Testis (tissue), 3 donors: ENCODE measurements around the gene HTR3B. TPM values are rescaled to one million over a fixed set of nuclear protein-coding genes. Genes with fewer than 3 reads are reported as not detected.

ENCODE experiments used
- DNase-seq: peaks from one replicate; pipeline ENCODE4 v3.0.0-alpha.2; 2019
- H3K27ac ChIP-seq, 2 donors: fragments of 200-600 bp; sonication (generic); one replicate each; pipeline ENCODE4 v1.5.1; 2019
- H3K27me3 ChIP-seq: fragments of 200-600 bp; sonication (generic); one replicate; pipeline ENCODE4 v1.5.1; 2019
- H3K36me3 ChIP-seq: fragments of 200-600 bp; sonication (generic); one replicate; pipeline ENCODE4 v1.5.1; 2017; ENCODE audit warnings: low read depth; ENCODE audit errors: missing control alignments
- H3K4me1 ChIP-seq: fragments of 200-600 bp; sonication (generic); one replicate; pipeline ENCODE4 v1.5.1; 2019
- H3K4me3 ChIP-seq, 2 donors: fragments of 200-600 bp; sonication (generic); one replicate each; pipeline ENCODE4 v1.5.1; 2017 to 2019
- H3K9me3 ChIP-seq: fragments of 200-600 bp; sonication (generic); one replicate; pipeline ENCODE4 v1.5.1; 2017
- CTCF ChIP-seq, 3 experiments: fragments of 450-650 bp in 2 of 3; fragments of 200-600 bp in 1 of 3; sonication (generic) in 1 of 3; IDR thresholded peaks; one replicate each; pipeline ENCODE4 v1.5.1; 2016 to 2019; ENCODE audit warnings: antibody characterized with exemption in 3 of 3, mild to moderate bottlenecking in 2 of 3, moderate library complexity in 1 of 3
- POLR2A ChIP-seq: fragments of 450-650 bp; IDR thresholded peaks from one replicate; pipeline ENCODE4 v1.6.1; 2017; ENCODE audit warnings: antibody characterized with exemption, mild to moderate bottlenecking, moderate library complexity
- WGBS, 2 donors: methylation state at CpG; one replicate each; pipeline ENCODE4 v1.1.5; 2018; 5-methylcytosine and 5-hydroxymethylcytosine counted together
- intact Hi-C: fragments of 100-400 bp; cut with DNase I; formaldehyde crosslinking; loops from one replicate; pipeline ENCODE4 v1.15.1; 2023; ENCODE audit warnings: low total_unique reads
- polyA plus RNA-seq: library from polyadenylated mRNA; stranded (reverse); fragments of 350-450 nt; fragmentation: Illumina TruSeq; extraction: RNeasy Lipid Tissue Mini Kit (QIAGEN cat#74804); gene quantifications from one replicate; pipeline ENCODE4 v1.2.3, GENCODE V29; 2014; ENCODE audit warnings: low read depth, low replicate concordance; ENCODE audit not compliant: insufficient read depth
- small RNA-seq, 2 donors: library from RNA; depleted of rRNA; stranded (forward); fragments of <200 nt; gene quantifications; one replicate each; pipeline ENCODE3, GENCODE V24; 2016
- total RNA-seq, 2 donors: library from RNA; depleted of rRNA; stranded (reverse); fragments of >200 nt; gene quantifications; one replicate each; pipeline ENCODE4 v1.2.3, GENCODE V29; 2016

Gene HTR3B
- total and polyA plus RNA-seq, 3 donors from 2014 or later, result 1.1 to 2.9 (median 1.7) TPM

- Histone ChIP-seq H3K4me3 (no peak overlapping the region), H3K27ac (no peak overlapping the region), H3K4me1 (no peaks in the 10 kb centered on the region), H3K36me3 (no peaks in the 10 kb centered on the region), H3K9me3 (no peaks in the 10 kb centered on the region), H3K27me3 (no peaks in the 10 kb centered on the region)
- 19 to 28% methylated on average over 4 of the region's 4 CpGs for WGBS, 2 donors
- intact Hi-C loops, result no loop called here
- peak; percentile 47 for DNase-seq
- TF ChIP-seq CTCF (IDR thresholded peaks at IDR 0.05) (no peak), POLR2A (no peak)
Observed at GRCh38 chr11:113991170-113991569, 86.6 kb downstream of the HTR3B start.

- intact Hi-C loops, result no loop called here
- WGBS, 2 donors, result 56 to 58% methylated on average over 7 of the region's 7 CpGs
- Histone ChIP-seq H3K27me3 (no peaks in the 10 kb centered on the region), H3K27ac (no peak overlapping the region), H3K4me1 (no peaks in the 10 kb centered on the region), H3K36me3 (no peaks in the 10 kb centered on the region), H3K4me3 (no peak overlapping the region), H3K9me3 (no peaks in the 10 kb centered on the region)
- TF ChIP-seq CTCF (IDR thresholded peaks at IDR 0.05) (no peak), POLR2A (no peak)
- DNase-seq, result no peak
Observed at GRCh38 chr11:113991718-113992458, 87.3 kb downstream of the HTR3B start.

- Histone ChIP-seq H3K4me3 (no peak overlapping the region), H3K36me3 (no peaks in the 10 kb centered on the region), H3K9me3 (no peaks in the 10 kb centered on the region), H3K27me3 (no peaks in the 10 kb centered on the region), H3K27ac (no peak overlapping the region), H3K4me1 (no peaks in the 10 kb centered on the region)
- 29 to 39% methylated on average over 7 of the region's 7 CpGs for WGBS, 2 donors
- intact Hi-C loops, result no loop called here
- no peak for DNase-seq
- no peak for TF ChIP-seq CTCF (IDR thresholded peaks at IDR 0.05)
- no peak for TF ChIP-seq POLR2A
Observed at GRCh38 chr11:113992459-113993110, 88.0 kb downstream of the HTR3B start.

GRCh38 chr11:113994077-113994954 lies 89.7 kb downstream of the HTR3B start:
- Histone ChIP-seq H3K27ac (no peak overlapping the region), H3K9me3 (no peaks in the 10 kb centered on the region), H3K4me1 (no peaks in the 10 kb centered on the region), H3K27me3 (no peaks in the 10 kb centered on the region), H3K4me3 (no peak overlapping the region), H3K36me3 (no peaks in the 10 kb centered on the region)
- TF ChIP-seq POLR2A (no peak), CTCF (IDR thresholded peaks at IDR 0.05) (peak; percentile 44 to 75 (median 49))
- intact Hi-C loops, result no loop called here
- WGBS, 2 donors, result 14 to 19% methylated on average over 6 of the region's 6 CpGs
- DNase-seq, result peak; percentile 33

Small RNA genes lying within 50 kb of the gene (small RNA-seq; reads per million reads assigned to genes)
- 0 reads per million in 2 donors for gene RNU6-1107P

Other genes with a start within 250 kb of the HTR3B start
- gene TMPRSS5, start 198.5 kb upstream of the HTR3B start, total RNA-seq, result 1 to 10 TPM; 1.5 to 2.2 TPM
- 1.4 TPM for gene TMPRSS5, start 198.5 kb upstream of the HTR3B start, polyA plus RNA-seq
- 10 to 100 TPM; 19.0 to 29.6 TPM for gene ZW10, start 131.1 kb upstream of the HTR3B start, total RNA-seq
- gene ZW10, start 131.1 kb upstream of the HTR3B start, polyA plus RNA-seq, result 30.5 TPM
- not detected for gene CLDN25, start 125.0 kb upstream of the HTR3B start, total RNA-seq
- gene CLDN25, start 125.0 kb upstream of the HTR3B start, polyA plus RNA-seq, result not detected
- gene USP28, start 29.2 kb upstream of the HTR3B start, total RNA-seq, result 10 to 100 TPM; 36.6 to 39.9 TPM
- 23.2 TPM for gene USP28, start 29.2 kb upstream of the HTR3B start, polyA plus RNA-seq
- gene HTR3A, start 70.3 kb downstream of the HTR3B start, total RNA-seq, result under 1 TPM; 0.39 to 0.81 TPM
- 0.29 TPM for gene HTR3A, start 70.3 kb downstream of the HTR3B start, polyA plus RNA-seq
- gene ZBTB16, start 154.9 kb downstream of the HTR3B start, total RNA-seq, result 10 to 100 TPM; 51.5 to 88.5 TPM
- gene ZBTB16, start 154.9 kb downstream of the HTR3B start, polyA plus RNA-seq, result 11.4 TPM